ENCODE measurements around the gene CDH22.

DNA sequence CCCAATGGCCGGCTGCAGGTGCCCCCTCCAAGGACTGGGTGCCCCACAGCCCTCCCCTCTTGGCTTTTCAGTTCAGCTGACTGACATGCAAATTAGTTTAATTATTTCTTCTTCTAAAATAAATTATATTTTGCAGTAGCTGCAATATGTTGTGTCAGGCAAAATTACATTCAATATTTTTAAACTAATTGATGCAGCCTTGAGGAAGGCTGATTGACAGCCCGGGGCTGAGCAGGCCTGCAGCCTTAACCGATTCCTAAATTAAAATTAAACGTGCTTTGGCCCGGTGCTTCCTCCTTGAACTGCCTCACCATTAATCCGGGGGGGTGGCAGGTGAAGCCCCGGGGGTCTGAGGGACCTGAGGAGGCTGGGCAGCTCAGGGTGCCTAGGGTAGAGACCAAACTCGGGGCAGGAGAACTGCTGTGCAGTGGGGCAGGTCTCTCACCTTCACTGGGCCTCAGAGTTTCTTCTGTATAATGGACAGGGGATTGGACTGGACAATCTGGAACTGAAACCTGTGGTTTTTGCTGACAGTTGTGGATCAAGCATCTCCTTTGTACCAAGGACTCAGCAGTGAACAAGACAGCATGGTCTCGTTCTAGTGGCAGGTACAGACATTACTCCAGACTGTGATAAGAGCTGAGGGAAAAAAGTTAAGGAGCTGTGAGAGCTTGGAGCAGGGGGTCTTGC, 117.7 kb downstream of the CDH22 start:
- TF ChIP-seq EZH2 (IDR thresholded peaks at IDR 0.05; ENCODE audit: borderline replicate concordance, insufficient read depth, low read length, poor library complexity, severe bottlenecking): no peak
- TF ChIP-seq, protein P1, sequence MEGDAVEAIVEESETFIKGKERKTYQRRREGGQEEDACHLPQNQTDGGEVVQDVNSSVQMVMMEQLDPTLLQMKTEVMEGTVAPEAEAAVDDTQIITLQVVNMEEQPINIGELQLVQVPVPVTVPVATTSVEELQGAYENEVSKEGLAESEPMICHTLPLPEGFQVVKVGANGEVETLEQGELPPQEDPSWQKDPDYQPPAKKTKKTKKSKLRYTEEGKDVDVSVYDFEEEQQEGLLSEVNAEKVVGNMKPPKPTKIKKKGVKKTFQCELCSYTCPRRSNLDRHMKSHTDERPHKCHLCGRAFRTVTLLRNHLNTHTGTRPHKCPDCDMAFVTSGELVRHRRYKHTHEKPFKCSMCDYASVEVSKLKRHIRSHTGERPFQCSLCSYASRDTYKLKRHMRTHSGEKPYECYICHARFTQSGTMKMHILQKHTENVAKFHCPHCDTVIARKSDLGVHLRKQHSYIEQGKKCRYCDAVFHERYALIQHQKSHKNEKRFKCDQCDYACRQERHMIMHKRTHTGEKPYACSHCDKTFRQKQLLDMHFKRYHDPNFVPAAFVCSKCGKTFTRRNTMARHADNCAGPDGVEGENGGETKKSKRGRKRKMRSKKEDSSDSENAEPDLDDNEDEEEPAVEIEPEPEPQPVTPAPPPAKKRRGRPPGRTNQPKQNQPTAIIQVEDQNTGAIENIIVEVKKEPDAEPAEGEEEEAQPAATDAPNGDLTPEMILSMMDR (IDR thresholded peaks at IDR 0.05; ENCODE audit: poor library complexity, severe bottlenecking): no peak

Measured in neural cell (in vitro differentiated cells).